ENCODE results near the gene SUSD3. TPM values are rescaled to one million over a fixed set of nuclear protein-coding genes. Genes with fewer than 3 reads are reported as not detected.

Gene SUSD3
- total and polyA plus RNA-seq, 10 of the 15 experiments (the other 5 are each of a cell fraction or from before 2014, with no cell fraction given) = 2.5 to 92.0 (median 31.1) TPM

GRCh38 chr9:93059011-93059714 lies 662 bp downstream of the SUSD3 start:
- no peak for DNase-seq (ENCODE audit: low read depth, low spot score)
- Histone ChIP-seq H4K20me1 (ENCODE audit: control insufficient read depth, insufficient read depth) (no peaks in the 10 kb centered on the region), H3K9ac (ENCODE audit: control insufficient read depth, insufficient read depth, low read length) (peak overlapping the region; percentile 93), H3K4me3 (peak overlapping the region; percentile 81), H2AFZ (ENCODE audit: control insufficient read depth, low read depth, low read length) (peak overlapping the region; percentile 51), H3K36me3 (ENCODE audit: control insufficient read depth in 2 of 2, insufficient read depth in 2 of 2, low read length in 1 of 2) (no peaks in the 10 kb centered on the region; a peak in 1 of 4 replicates), H3K79me2 (ENCODE audit: control insufficient read depth, insufficient read depth, low read length) (peaks cover 45% of the 10 kb centered on the region), H3K27ac (ENCODE audit: control insufficient read depth, insufficient read depth) (peak overlapping the region; percentile 88), H3K4me2 (ENCODE audit: control insufficient read depth, insufficient read depth) (peak overlapping the region; percentile 93), H3K4me1 (ENCODE audit: control insufficient read depth, insufficient read depth, low read length) (peaks cover 55% of the 10 kb centered on the region), H3K9me3 (replicated peaks; ENCODE audit: control insufficient read depth, insufficient read depth, low read length) (no peaks in the 10 kb centered on the region), H3K27me3 (replicated peaks in 1 of 2; ENCODE audit: control insufficient read depth in 2 of 2, insufficient read depth in 2 of 2, low read length in 1 of 2) (no peaks in the 10 kb centered on the region)
- TSS peak; percentile 57 for BruUV-seq (replicated peaks)
- ChIA-PET RAD21 (ENCODE audit: unreplicated experiment) (interaction anchor here (1.2 to 4.6 kb wide), 9 partner anchors 31 to 95 kb away, joined by 4 to 22 read pairs (median 8); partner anchors contain the start of gene NINJ1), POLR2A (interaction anchor here (0.6 to 4.2 kb wide), 10 partner anchors 10 to 94 kb away, joined by 3 to 36 read pairs (median 3); partner anchors contain the start of gene CARD19), CTCF (interaction anchor here (0.5 to 4.3 kb wide), 8 partner anchors 28 to 269 kb away, joined by 3 to 31 read pairs (median 4); no protein-coding TSS in a partner anchor), SMC1A (ENCODE audit: uncharacterized antibody, unreplicated experiment) (interaction anchor here (1.4 to 3.2 kb wide), 8 partner anchors 8 to 96 kb away, joined by 3 to 15 read pairs (median 9); partner anchors contain the start of gene NINJ1)
- no peak for FAIRE-seq
- peak; percentile 31 for ATAC-seq
- 2% methylated on average over 36 of the region's 53 CpGs for WGBS (ENCODE audit: insufficient coverage, insufficient replicate concordance, low lambda C conversion rate, missing lambda C conversion rate)
- intact Hi-C loops (cut with micrococcal nuclease; ENCODE audit: unreplicated experiment) = loop anchor here (5.0 kb wide), 1 partner anchor 57 kb away; no protein-coding TSS in a partner anchor
- in situ Hi-C loops (cut with MboI) = no loop called here
- TF ChIP-seq ZNF274 (IDR thresholded peaks at IDR 0.05; ENCODE audit: insufficient read depth, insufficient read length) = no peak
- TF ChIP-seq BHLHE40 (IDR thresholded peaks at IDR 0.05; ENCODE audit: borderline replicate concordance in 1 of 2, low read depth in 2 of 2, low read length in 1 of 2) = 0 out of 4 replicates have a peak, but pooled peaks of 1 of the 2 experiments have one; percentile 11
- TF ChIP-seq MEF2A (IDR thresholded peaks at IDR 0.05; ENCODE audit: insufficient read depth, low read depth, low read length) = no peak
- peak; percentile 25; the same call in 1 of the 2 replicates for TF ChIP-seq ZNF687 (IDR thresholded peaks at IDR 0.05)
- TF ChIP-seq STAT3 (IDR thresholded peaks at IDR 0.05; ENCODE audit: low read depth, low read length) = no peak
- TF ChIP-seq E2F8 (IDR thresholded peaks at IDR 0.05; ENCODE audit: low read depth, partially characterized antibody) = no peak
- no peak for TF ChIP-seq RELA (IDR thresholded peaks at IDR 0.05; ENCODE audit: borderline replicate concordance, partially characterized antibody)
- 0 out of 2 replicates have a peak, but pooled peaks have one; percentile 49 for TF ChIP-seq NKRF (conservative IDR thresholded peaks at IDR 0.05)
- TF ChIP-seq SMARCA5 (IDR thresholded peaks at IDR 0.05) = peak; percentile 66; the same call in 1 of the 2 replicates
- no peak for TF ChIP-seq SP1 (IDR thresholded peaks at IDR 0.05; ENCODE audit: low read depth, low read length)
- no peak for TF ChIP-seq MYB (IDR thresholded peaks at IDR 0.05; ENCODE audit: borderline replicate concordance, low read depth, low read length)
- TF ChIP-seq ZBED1 (IDR thresholded peaks at IDR 0.05; ENCODE audit: borderline replicate concordance) = no peak
- no peak for TF ChIP-seq CBX5 (IDR thresholded peaks at IDR 0.05; ENCODE audit: low read depth)
- TF ChIP-seq ESRRA (IDR thresholded peaks at IDR 0.05; ENCODE audit: low read length) = no peak
